ENCODE data around the gene COTL1.
"Not testable (repeated sequence)": the region's sequence is repeated elsewhere in the genome, so short reads cannot be mapped to it uniquely, and the experiment has no call there.

COTL1 gene

GRCh38 chr16:84526794-84527531 lies 90.9 kb downstream of the COTL1 start:
- Histone ChIP-seq H4K8ac (ENCODE audit: low read length) (peak overlapping the region; percentile 1), H3K4me3 (ENCODE audit: insufficient read depth in 1 of 2, low read depth in 1 of 2, low read length in 2 of 2) (peak overlapping the region in 1 of 2 experiments; percentile 54), H3K4me2 (ENCODE audit: low read length, poor library complexity, severe bottlenecking) (no peak overlapping the region), H2BK120ac (ENCODE audit: low read depth, low read length) (no peak overlapping the region), H3K79me1 (replicated peaks; ENCODE audit: low read length, poor library complexity, severe bottlenecking) (no peaks in the 10 kb centered on the region), H3K14ac (ENCODE audit: low read length in 2 of 2) (no peak overlapping the region), H2BK12ac (ENCODE audit: low read length in 2 of 2) (peak overlapping the region; percentile 28 to 45), H3K9ac (ENCODE audit: low read length) (peak overlapping the region; percentile 75), H3K9me3 (ENCODE audit: control insufficient read depth, low read length) (peaks cover 4% of the 10 kb centered on the region), H2BK5ac (ENCODE audit: low read depth, low read length, poor library complexity, severe bottlenecking) (no peak overlapping the region), H2BK15ac (ENCODE audit: low read depth, poor library complexity, severe bottlenecking) (no peak overlapping the region), H3K18ac (ENCODE audit: low read depth in 1 of 2, low read length in 2 of 2) (peak overlapping the region in 1 of 2 experiments; percentile 11), H2AFZ (ENCODE audit: low read depth, low read length) (no peak overlapping the region), H2AK5ac (ENCODE audit: low read length, severe bottlenecking) (no peak overlapping the region), H3K4me1 (ENCODE audit: control insufficient read depth, insufficient read depth, low read depth, low read length) (peaks cover 16% of the 10 kb centered on the region), H3K27ac (ENCODE audit: low read length, poor library complexity, severe bottlenecking) (no peak overlapping the region), H3K4ac (ENCODE audit: low read depth in 1 of 2, low read length in 2 of 2) (no peak overlapping the region), H3K23ac (ENCODE audit: low read length in 2 of 2) (no peak overlapping the region), H4K91ac (ENCODE audit: low read length) (peak overlapping the region; percentile 52), H3K27me3 (ENCODE audit: control insufficient read depth in 1 of 2, insufficient read depth in 1 of 2, low read length in 2 of 2) (no peaks in the 10 kb centered on the region), H3K36me3 (ENCODE audit: control insufficient read depth in 1 of 2, insufficient read depth in 2 of 2, low read depth in 1 of 2, low read length in 2 of 2) (no peaks in the 10 kb centered on the region)
- DNase-seq, result no peak
- WGBS, result 79% methylated on average over 29 of the region's 29 CpGs

- H3K23ac ChIP-seq (ENCODE audit: low read length in 2 of 2); H2BK15ac ChIP-seq (ENCODE audit: low read depth, poor library complexity, severe bottlenecking); H3K9me3 ChIP-seq (ENCODE audit: control insufficient read depth, low read length); H2AFZ ChIP-seq (ENCODE audit: low read depth, low read length); H3K36me3 ChIP-seq (ENCODE audit: control insufficient read depth in 1 of 2, insufficient read depth in 2 of 2, low read depth in 1 of 2, low read length in 2 of 2); DNase-seq; H3K9ac ChIP-seq (ENCODE audit: low read length); H2BK5ac ChIP-seq (ENCODE audit: low read depth, low read length, poor library complexity, severe bottlenecking); H3K4me3 ChIP-seq (ENCODE audit: insufficient read depth in 1 of 2, low read depth in 1 of 2, low read length in 2 of 2); H3K4me2 ChIP-seq (ENCODE audit: low read length, poor library complexity, severe bottlenecking); H3K27me3 ChIP-seq (ENCODE audit: control insufficient read depth in 1 of 2, insufficient read depth in 1 of 2, low read length in 2 of 2); H4K91ac ChIP-seq (ENCODE audit: low read length); H3K27ac ChIP-seq (ENCODE audit: low read length, poor library complexity, severe bottlenecking); H3K79me1 ChIP-seq (replicated peaks; ENCODE audit: low read length, poor library complexity, severe bottlenecking); H3K4ac ChIP-seq (ENCODE audit: low read depth in 1 of 2, low read length in 2 of 2); H2AK5ac ChIP-seq (ENCODE audit: low read length, severe bottlenecking); H2BK120ac ChIP-seq (ENCODE audit: low read depth, low read length); H4K8ac ChIP-seq (ENCODE audit: low read length): not testable (repeated sequence)
- H3K18ac ChIP-seq (ENCODE audit: low read depth in 1 of 2, low read length in 2 of 2), result peak overlapping the region in 1 of 2 experiments; percentile 34
- peak overlapping the region in 1 of 2 experiments; percentile 81 for H2BK12ac ChIP-seq (ENCODE audit: low read length in 2 of 2)
- H3K4me1 ChIP-seq (ENCODE audit: control insufficient read depth, insufficient read depth, low read depth, low read length), result peaks cover 12% of the 10 kb centered on the region
- H3K14ac ChIP-seq (ENCODE audit: low read length in 2 of 2), result peak overlapping the region in 1 of 2 experiments; percentile 64
- WGBS, result 83% methylated on average over 17 of the region's 21 CpGs
Measured at GRCh38 chr16:84524941-84525581, 92.8 kb downstream of the COTL1 start.

DNA sequence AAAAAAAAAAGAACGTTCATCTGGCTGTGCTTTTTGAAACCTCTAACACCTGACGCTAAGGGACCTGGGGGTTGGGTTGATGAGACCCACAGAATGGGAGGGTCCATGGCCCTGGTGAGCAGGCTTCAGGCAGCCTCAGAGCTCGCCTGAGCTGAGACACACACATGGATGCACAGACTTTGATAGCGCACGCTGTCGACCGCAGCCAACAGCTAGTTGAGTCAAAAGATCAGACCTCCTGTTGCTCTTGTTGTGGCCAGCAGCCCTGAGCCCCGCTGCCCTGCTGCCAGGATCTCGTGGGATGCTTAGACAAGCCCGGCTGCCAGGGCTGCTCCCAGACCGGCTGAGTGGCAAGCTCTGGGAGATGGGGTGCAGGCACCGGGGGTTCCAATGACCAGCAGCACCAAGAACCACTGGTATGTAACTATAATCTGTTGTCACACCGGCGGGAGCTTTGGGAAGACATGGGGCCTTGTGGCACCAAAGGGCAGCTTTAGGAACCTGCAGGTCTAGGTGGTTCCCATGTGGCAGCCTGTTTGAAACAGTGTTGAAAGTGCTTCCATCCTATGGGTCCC lies 93.4 kb downstream of the COTL1 start:
- WGBS, result 90% methylated on average over 14 of the region's 14 CpGs
- H2BK120ac ChIP-seq (ENCODE audit: low read depth, low read length), result no peak overlapping the region

GRCh38 chr16:84521497-84521770 lies 96.4 kb downstream of the COTL1 start:
- Histone ChIP-seq H3K9ac (ENCODE audit: low read length) (no peak overlapping the region), H2BK120ac (ENCODE audit: low read depth, low read length) (no peak overlapping the region), H3K23ac (ENCODE audit: low read length in 2 of 2) (no peak overlapping the region), H3K18ac (ENCODE audit: low read depth in 1 of 2, low read length in 2 of 2) (no peak overlapping the region), H3K14ac (ENCODE audit: low read length in 2 of 2) (peak overlapping the region in 1 of 2 experiments; percentile 62), H3K4ac (ENCODE audit: low read depth in 1 of 2, low read length in 2 of 2) (no peak overlapping the region), H4K91ac (ENCODE audit: low read length) (no peak overlapping the region), H3K27me3 (ENCODE audit: control insufficient read depth in 1 of 2, insufficient read depth in 1 of 2, low read length in 2 of 2) (no peaks in the 10 kb centered on the region), H2AK5ac (ENCODE audit: low read length, severe bottlenecking) (no peak overlapping the region), H2BK12ac (ENCODE audit: low read length in 2 of 2) (no peak overlapping the region), H3K4me2 (ENCODE audit: low read length, poor library complexity, severe bottlenecking) (no peak overlapping the region), H3K4me1 (ENCODE audit: control insufficient read depth, insufficient read depth, low read depth, low read length) (peaks cover 15% of the 10 kb centered on the region), H4K8ac (ENCODE audit: low read length) (no peak overlapping the region), H3K4me3 (ENCODE audit: insufficient read depth in 1 of 2, low read depth in 1 of 2, low read length in 2 of 2) (no peak overlapping the region), H2BK15ac (ENCODE audit: low read depth, poor library complexity, severe bottlenecking) (no peak overlapping the region), H3K79me1 (replicated peaks; ENCODE audit: low read length, poor library complexity, severe bottlenecking) (no peaks in the 10 kb centered on the region), H3K27ac (ENCODE audit: low read length, poor library complexity, severe bottlenecking) (no peak overlapping the region), H3K9me3 (ENCODE audit: control insufficient read depth, low read length) (no peaks in the 10 kb centered on the region), H2AFZ (ENCODE audit: low read depth, low read length) (no peak overlapping the region), H3K36me3 (ENCODE audit: control insufficient read depth in 1 of 2, insufficient read depth in 2 of 2, low read depth in 1 of 2, low read length in 2 of 2) (no peaks in the 10 kb centered on the region), H2BK5ac (ENCODE audit: low read depth, low read length, poor library complexity, severe bottlenecking) (no peak overlapping the region)
- WGBS, result 91% methylated on average over 4 of the region's 4 CpGs
- DNase-seq, result no peak

More for the DNA sequence above, 93.4 kb downstream of the COTL1 start:
- no peak overlapping the region for H3K27ac ChIP-seq (ENCODE audit: low read length, poor library complexity, severe bottlenecking)
- H3K18ac ChIP-seq (ENCODE audit: low read depth in 1 of 2, low read length in 2 of 2), result peak overlapping the region in 1 of 2 experiments; percentile 38
- H3K9me3 ChIP-seq (ENCODE audit: control insufficient read depth, low read length), result peaks cover under 1% of the 10 kb centered on the region
- no peak overlapping the region for H2AFZ ChIP-seq (ENCODE audit: low read depth, low read length)
- H3K79me1 ChIP-seq (replicated peaks; ENCODE audit: low read length, poor library complexity, severe bottlenecking), result no peaks in the 10 kb centered on the region
- H3K14ac ChIP-seq (ENCODE audit: low read length in 2 of 2), result no peak overlapping the region
- H2BK15ac ChIP-seq (ENCODE audit: low read depth, poor library complexity, severe bottlenecking), result no peak overlapping the region
- DNase-seq, result no peak
- no peak overlapping the region for H2BK5ac ChIP-seq (ENCODE audit: low read depth, low read length, poor library complexity, severe bottlenecking)
- no peak overlapping the region for H3K4ac ChIP-seq (ENCODE audit: low read depth in 1 of 2, low read length in 2 of 2)
- H3K23ac ChIP-seq (ENCODE audit: low read length in 2 of 2), result no peak overlapping the region
- no peaks in the 10 kb centered on the region for H3K27me3 ChIP-seq (ENCODE audit: control insufficient read depth in 1 of 2, insufficient read depth in 1 of 2, low read length in 2 of 2)
- H3K4me1 ChIP-seq (ENCODE audit: control insufficient read depth, insufficient read depth, low read depth, low read length), result peaks cover 12% of the 10 kb centered on the region
- H3K4me3 ChIP-seq (ENCODE audit: insufficient read depth in 1 of 2, low read depth in 1 of 2, low read length in 2 of 2), result no peak overlapping the region
- H3K36me3 ChIP-seq (ENCODE audit: control insufficient read depth in 1 of 2, insufficient read depth in 2 of 2, low read depth in 1 of 2, low read length in 2 of 2), result no peaks in the 10 kb centered on the region
- no peak overlapping the region for H2AK5ac ChIP-seq (ENCODE audit: low read length, severe bottlenecking)
- H4K8ac ChIP-seq (ENCODE audit: low read length), result no peak overlapping the region
- H3K9ac ChIP-seq (ENCODE audit: low read length), result no peak overlapping the region
- peak overlapping the region in 1 of 2 experiments; percentile 81 for H2BK12ac ChIP-seq (ENCODE audit: low read length in 2 of 2)
- no peak overlapping the region for H4K91ac ChIP-seq (ENCODE audit: low read length)
- H3K4me2 ChIP-seq (ENCODE audit: low read length, poor library complexity, severe bottlenecking), result no peak overlapping the region

All from mesenchymal stem cell (in vitro differentiated cells and primary cell).